HG02970 (cell line): Measurements from ENCODE around the gene DLG2.

ENCODE experiments used
- ATAC-seq: cut with Tn5 transposase; IDR thresholded peaks from one replicate; pipeline ENCODE4 v1.9.1; 2021; ENCODE audit warnings: mild to moderate bottlenecking, moderate library complexity, moderate number of reproducible peaks; ENCODE audit not compliant: unreplicated experiment, low FRiP score

DLG2 gene

DNA sequence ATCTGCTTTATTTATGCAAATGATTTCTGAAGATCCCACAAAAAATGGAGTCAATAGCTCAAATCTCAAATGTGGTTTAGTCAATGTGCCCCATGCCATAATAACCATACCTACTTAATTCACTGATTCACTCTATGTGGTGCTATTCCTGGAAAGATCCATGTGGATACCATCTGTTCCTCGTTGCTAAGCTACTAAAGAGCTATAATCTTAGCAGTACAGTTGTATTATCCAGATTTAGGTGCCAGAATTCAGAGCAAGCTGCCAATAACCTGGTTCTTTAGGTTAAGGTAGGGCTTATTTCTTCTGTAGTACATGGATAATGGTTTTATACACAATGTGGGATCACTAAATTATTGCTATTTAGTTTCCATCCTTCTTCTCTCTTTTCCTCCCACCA lies 1366.3 kb downstream of the DLG2 start:
- ATAC-seq: no peak

DNA sequence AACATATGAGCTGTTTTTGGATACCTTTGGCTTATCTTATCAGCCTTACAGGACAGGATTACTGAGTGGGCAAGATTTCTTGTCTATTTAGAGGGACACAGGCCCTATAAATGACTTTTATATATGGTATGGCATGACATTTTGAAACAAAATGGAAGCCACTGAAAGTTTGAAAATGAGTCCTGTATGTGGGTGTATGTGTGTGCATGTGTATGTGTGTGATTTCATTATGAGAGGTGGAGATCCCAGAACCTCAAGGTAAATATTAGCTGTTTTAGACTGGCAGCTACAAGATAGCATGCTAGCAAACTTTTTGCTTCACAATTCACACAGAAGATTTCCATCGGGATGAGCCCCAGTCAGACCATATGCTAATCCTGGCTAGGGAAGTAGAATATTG lies 1370.5 kb downstream of the DLG2 start:
- no peak for ATAC-seq

DNA sequence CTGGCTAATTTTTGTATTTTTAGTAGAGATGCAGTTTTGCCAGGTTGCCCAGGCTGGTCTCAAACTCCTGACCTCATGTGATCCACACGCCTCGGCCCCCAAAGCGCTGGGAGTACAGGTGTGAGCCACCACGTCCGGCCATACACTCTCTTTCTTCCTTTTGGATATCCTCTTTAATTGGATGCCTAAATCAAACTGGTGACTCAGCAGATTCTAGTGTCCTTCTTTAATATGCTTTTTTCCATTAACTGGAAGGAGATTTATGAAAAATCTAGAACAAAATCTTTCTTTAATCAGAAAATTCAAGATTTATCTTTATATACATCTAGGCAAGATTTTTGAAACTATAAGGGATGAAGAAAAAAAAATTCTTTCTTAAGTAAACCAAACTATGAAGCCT lies 1371.7 kb downstream of the DLG2 start:
- ATAC-seq: no peak

DNA sequence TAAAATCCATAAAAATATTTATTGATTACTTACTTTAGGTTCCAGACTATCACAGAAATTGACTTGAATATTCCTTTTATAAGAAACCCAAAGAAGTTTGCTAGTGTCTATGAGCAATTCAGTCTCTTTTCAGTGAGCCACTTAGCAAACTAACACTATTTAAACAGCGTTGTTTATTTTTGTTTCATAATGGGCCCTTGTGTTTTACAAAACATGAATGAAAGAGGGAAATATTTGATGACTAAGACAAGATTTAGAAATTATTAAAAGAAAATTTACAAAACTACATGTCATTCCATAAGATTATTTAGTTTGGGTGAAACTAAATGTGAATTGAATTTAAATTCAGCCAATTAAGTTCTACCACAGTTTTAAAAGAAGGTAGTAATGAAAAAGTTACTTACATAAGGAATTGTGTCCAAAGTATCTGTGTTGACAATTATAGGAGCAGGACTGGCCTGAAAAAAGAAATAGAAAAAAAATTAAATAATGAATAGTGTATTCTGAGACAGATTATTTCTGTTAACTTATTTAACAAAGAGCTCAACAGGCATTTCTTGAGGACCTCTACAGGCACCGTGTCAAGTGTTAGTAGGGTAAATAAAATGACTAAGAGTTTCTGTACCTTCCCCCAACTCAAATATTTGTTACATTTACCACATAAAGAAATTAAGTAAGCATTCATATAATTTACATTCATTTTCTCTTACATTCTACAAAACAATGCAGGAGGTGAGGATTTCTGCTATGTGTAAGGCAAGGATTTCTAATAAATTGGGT lies 1376.1 kb downstream of the DLG2 start:
- no peak for ATAC-seq

DNA sequence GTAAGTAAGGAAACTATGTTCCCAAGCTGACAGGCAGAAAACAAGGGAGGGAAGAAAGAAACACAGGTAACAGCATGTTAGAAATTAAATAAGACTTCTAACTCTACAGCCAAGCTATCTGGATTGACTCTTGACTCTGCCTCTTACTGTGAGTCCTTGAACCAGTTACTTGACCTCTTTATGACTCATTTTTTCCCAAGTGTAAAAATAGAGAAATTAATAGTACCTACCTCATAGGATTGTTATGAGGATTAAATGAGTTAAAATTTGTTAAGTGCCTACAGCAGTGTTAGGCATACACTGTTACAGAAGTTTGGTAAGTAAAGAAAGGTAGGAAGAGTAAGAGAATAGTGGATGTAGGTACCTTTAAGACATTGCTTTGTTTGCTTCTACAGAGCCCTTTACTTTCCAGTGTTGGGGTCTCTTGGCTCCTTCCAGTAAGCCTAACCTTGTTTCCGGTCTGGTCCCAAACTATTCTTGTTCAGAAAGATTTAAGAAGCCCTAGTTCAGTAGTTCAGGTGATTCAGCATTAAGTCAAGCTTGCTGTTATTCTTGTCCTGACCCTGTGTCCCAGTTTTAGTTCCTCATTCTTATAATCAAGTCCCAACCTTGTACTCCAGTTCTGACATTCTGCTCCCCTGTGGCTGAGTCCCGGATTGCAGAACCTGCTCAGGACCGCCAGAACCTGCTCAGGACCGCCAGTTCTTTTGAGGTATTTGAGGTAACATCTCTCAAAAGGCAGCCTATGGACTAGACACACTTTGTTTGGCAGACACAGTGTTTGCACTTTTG lies 1377.6 kb downstream of the DLG2 start:
- ATAC-seq: no peak

DNA sequence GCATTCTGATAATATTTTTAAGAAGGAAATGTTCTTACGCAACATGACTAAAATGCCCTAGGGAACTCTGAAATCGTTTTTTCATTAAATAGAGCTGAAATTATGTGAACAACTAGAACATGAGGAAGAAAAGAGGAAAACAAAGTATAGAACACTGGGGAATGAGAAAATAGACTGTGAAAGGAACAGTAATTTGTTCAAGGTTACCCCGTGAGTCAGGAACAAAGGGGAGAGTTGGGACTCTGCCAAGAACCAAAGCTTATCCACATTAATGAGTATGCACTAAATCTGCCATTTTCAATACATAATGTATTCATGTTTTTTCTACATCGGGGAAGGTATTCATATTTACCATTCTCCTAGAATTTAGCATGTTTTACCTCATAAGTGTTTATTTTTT lies 1379.2 kb downstream of the DLG2 start:
- no peak for ATAC-seq

DNA sequence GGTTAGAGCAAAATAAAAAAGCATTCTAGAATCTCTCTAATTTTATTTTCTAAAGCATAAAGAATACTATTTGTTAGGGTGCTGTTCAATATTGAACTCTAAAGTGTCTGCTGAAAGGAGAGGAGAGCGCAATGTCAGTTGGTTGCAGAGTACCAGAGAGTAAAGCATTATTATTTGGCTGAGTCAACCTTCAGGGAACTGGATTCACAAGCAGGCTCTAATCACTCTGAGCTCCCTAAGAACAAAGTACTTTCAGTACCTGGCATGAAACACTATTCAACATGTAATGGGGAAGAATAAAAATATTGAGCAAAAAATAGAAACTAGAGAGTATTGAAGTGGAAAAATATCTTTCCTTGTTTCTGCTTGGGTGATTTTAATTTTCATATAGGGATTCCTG lies 1380.0 kb downstream of the DLG2 start:
- ATAC-seq: no peak

DNA sequence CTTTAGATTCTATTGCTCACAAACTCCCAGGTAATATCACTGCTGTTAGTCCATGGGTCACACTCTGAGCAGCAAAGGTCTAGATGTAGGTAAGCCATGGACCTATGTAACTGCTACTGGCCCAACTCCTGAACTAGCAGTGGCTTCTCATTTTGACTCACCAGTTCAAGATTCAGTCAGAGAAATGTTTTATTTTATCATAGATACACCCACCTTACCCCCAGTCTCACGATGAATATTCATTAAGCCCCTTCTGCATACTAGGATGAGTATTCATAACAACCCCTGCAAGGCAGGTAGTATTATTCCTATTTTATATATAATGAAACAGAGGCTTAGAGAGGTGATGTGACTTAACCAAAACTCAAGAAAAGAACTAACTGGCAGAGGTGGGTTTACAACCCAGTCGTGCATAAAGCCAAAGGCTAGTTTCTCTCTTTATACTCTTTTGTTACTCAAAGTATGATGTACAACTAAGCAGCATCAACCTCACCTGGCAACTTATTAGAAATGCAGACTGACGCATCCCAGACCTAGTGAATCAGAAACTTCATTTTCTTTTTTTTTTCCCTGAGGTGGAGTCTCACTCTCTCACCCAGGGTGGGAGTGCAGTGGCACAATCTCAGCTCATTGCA lies 1383.4 kb downstream of the DLG2 start:
- ATAC-seq: no peak

DNA sequence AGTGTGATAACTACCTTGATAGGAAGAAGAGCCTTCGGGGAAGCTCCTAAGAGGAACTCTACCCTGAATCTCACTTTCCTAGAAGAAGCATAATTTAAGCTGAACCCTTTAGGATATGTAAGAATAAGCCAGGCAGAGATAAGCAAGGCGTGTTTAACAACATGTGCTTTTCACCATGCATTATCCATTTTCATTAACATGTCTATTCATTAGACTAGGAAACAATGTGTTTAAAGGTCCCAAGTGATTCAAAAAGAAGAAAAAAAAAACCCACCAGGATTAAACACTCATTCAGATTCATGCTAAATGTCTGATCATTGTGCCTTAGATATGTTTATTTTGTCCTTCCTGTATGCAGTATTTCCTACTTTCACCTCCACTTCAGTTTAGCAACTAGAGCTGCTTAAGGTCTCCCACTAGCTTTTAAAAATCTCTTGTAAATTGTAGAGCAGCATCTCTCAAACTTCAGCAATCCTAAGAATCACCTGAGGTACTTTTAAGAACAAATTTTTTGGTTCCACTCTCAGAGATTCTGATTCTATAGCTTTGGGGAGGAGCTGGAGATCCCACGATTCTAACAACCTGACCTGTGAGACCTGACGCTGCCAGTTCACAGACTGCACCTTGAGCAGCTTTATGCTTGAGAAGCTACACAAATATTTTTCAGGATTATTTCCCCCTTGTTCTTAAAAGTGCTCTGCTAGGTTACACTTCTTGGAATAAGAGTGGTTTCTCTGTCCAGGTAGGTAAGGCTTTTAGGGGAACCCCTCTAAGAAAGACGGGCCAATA lies 1385.6 kb downstream of the DLG2 start:
- ATAC-seq: no peak

DNA sequence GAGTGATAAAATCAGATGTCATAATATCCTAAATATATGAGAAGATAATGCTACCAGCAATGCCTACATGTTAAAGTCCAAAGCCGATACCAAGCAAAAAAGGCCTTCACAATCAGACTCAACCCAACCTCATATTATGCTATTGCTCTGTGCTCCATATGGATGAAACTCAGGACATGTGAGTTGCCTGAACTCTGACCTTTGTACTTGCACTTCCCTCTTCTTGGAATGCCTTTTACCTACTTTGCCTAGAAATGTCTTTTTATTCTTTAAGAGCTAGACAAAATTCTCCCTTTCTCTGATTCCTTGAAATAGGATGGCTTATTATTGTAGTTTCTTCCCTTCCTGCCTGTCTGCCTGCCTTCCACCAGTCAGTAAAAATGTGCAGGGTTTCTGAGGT lies 1386.3 kb downstream of the DLG2 start:
- no peak for ATAC-seq

DNA sequence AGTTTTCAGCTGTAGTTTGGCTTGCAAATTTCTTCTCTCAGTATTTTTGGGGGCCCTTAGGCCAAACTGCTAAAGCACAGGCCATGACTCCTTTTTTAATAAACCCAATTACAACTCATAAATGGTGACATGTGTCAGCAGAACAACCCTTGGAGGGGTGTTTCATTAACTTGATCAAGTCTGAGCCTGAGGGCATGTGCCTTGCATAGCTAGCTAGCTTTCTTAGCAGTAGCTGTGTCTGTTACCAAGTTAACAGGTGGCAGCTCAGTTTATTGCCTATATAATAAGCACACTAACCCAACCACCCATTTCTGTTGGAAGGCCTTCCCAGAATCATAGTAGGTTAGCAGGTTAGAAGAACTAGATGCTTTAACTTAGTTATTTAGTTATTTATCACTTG lies 1390.7 kb downstream of the DLG2 start:
- ATAC-seq: no peak

DNA sequence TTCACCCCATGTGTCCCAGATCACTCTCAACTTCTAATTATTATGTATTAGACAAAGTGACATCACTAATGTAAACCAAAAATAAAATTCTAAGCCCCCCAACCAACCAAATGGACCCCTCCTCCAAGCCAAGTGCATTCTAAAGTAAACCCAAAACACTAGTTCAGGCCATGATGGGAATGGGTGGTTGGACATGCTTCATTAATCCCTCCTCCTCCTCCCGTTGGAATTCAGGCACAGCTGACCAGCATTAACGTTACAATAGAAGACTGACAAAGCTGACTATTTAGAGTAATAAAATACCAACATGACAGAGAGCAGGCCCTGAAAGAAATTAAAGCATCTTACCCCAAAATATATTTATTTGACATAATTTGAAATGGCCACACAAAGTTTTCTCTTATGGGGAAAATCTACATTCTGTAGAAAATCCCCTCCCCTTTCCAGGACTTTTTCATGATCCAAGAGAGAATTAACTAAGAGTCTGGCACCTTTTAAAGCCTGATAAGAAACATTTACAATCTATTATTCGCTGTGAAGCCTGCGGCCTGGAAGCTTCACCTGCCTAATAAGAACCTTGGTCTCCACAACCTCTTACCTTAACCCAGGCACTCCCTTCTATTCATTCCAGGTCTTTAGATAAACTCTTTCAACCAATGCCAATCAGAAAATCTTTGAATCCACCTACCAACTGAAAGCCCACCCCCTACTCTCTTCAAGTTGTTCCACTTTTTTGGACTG lies 1392.5 kb downstream of the DLG2 start:
- ATAC-seq: no peak

DNA sequence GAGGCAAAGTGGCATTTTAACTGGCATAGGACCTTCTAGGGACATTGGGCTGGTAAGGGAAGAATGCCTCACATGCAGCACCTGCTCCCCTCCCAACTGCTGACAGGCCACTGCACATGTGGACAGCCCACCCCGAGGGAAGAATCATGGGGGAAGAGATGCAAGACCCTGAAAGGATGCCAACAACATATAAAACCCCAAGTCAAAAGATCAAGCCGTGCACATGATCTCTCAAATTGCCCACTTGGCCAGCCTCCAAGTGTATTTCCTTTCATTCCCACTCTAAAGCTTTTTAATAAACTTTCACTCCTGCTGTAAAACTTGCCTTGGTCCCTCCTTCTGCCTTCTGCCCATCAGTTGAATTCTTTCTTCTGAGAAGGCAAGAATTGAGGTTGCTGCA lies 1393.1 kb downstream of the DLG2 start:
- ATAC-seq: no peak

DNA sequence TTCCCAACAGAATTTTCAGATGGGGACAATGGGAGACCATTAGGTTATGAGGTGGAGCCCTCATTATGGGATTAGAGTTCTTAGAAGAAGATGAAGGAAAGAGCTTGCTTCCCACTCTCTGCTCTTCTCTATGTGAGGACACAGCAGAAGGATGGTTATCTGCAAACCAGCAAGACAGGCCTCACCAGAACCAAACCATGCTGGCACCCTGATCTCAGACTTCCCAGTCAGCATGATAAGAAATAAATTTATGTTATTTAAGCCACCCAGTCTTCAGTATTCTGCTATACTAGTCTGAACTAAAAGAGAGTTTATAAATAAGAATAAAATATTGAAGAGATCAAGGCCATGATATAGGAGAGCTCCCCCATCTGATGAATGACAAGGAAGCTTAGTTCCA lies 1394.6 kb downstream of the DLG2 start:
- ATAC-seq: no peak

DNA sequence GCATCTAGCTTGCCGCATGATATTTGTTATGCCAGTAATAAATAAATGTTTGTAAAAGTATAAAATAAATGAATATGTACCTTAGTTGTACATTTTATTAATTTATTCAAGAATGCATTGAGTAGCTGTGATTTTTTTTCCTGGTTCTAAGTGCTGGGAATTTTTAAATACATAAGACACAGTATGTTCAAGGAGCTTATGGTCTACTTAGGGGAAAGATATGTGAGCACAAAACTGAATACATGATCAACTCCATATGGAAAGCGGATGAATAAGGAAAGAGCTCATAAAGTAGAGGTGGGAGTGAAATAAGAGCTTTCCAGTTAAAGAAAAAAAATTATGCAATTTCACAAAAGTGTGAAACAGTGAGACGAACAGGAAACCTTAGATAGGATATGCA lies 1396.7 kb downstream of the DLG2 start:
- no peak for ATAC-seq

DNA sequence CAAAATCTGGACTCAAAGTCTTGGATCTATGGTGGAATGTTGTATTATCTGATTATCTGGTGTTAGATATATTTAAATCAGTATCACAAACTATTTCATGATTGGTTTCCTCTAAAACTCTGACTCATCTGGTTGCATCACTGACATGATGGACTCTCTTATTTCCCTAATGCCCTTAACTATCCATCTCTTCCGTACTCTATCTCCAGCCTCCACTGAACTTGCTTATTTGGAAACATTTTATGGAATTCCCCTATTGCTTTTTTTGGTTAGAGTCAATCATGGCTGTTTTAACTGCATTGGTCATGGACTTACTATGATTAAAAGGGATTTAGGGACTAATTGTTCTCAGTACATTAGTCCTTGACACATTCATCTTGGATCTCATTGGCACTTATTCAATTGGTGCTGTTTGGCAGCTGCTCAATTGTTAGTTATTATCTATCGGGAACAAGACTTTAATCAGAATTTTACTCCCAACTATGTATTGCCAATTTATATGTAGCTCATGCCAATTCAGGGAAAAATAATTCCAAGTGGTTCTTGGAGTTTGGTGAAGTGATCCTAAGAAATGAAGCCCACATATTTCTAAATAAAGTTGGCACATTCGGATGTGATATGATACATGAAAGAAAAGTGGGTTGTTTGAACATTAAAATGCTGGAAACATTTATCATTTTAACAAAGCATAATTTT lies 1399.0 kb downstream of the DLG2 start:
- no peak for ATAC-seq

DNA sequence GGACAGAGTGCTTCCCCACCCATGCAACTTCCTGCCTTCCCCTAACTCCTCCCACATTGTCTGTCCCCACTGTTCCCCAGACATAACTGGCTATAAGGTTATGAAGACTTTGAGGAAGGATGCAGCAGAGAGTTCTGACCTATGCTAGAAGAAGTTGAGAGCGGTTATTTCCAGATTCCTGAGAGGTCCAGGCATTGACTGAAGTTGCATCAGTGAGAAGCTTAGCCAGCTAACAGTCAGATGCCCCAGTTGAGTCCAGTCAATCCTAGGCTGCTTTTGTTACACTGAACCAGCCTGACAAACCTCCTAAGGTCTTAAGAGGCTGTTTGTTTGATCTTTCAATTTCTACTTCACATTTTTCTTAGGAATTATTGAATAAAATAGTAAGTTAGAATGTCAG lies 1403.1 kb downstream of the DLG2 start:
- ATAC-seq: no peak

DNA sequence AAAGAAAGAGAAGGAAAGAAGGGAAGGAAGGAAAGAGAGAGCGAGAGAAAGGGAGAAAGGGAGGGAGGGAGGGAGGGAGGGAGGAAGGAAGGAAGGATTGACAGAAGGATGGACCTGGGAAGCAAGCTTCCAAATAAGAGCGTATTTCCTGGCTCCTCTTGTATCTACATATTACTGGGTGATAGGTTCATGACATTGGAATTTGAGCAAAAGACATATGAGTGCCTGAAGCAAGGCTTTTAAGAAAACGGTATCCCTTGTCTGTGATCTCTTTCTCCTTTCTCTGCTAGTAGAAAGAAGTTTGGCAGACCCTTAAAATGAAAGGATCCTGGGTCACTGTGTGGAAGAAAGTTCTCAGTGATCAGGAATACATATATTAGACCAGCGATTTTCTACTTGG lies 1408.8 kb downstream of the DLG2 start:
- no peak for ATAC-seq

DNA sequence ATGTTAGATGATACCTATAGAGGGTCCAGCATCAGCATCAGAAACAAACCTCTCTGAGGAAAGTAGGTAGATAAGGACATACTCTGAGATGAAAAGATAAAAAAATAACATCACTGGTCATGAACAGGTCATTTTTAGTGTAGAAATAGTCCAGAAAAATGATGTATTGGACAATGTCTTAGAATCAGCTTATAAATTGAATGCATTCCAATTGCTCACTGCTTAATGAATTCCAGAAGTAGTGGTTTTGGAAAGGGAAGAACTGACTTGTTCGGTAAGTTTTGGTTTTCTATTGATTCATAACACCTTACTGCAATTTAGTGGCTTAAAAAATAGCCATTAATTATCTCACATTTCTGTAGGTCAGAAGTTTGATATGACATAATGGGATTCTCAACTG lies 1411.5 kb downstream of the DLG2 start:
- ATAC-seq: no peak

DNA sequence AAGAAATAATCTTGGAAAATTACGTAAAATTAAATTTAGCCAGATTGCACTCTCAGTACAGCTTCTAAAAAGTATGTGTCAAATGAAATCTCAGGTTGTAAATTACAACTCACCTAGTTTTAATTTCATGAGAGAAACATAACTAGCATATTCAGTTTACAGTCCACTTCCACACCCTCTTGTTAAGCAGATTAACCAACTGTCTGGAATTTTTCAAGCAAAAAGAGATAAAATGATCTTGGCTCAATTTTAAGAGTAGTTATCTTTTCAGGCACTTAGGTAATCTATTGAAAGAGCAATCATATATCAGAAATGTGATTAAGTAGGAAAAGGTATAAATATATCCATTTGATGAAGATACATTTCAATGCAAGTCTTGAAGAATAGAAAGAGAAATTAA lies 1412.6 kb downstream of the DLG2 start:
- no peak for ATAC-seq
